ENCODE measurements around the gene CDK14. TPM values are rescaled to one million over a fixed set of nuclear protein-coding genes. Genes with fewer than 3 reads are reported as not detected.

Gene CDK14
- total and polyA plus RNA-seq, 2 of the 8 experiments (the other 6 are each of a cell fraction or from before 2014, with no cell fraction given) = 5.5 to 47.3 TPM

- Histone ChIP-seq H3K9ac (replicated peaks in 1 of 4; ENCODE audit: extremely low read depth in 1 of 4, low read depth in 3 of 4, low read length in 3 of 4) (no peak overlapping the region), H2BK120ac (replicated peaks; ENCODE audit: low read depth, low read length) (no peak overlapping the region), H3K18ac (ENCODE audit: extremely low read depth, low read length) (no peak overlapping the region), H4K91ac (replicated peaks; ENCODE audit: insufficient read length, low read length) (no peak overlapping the region), H2BK15ac (ENCODE audit: low read length) (no peak overlapping the region), H2AK5ac (ENCODE audit: low read depth, low read length) (no peak overlapping the region), H3K14ac (ENCODE audit: insufficient read length) (no peak overlapping the region), H3K27me3 (replicated peaks in 1 of 4; ENCODE audit: control insufficient read depth in 3 of 4, extremely low read depth in 1 of 4, insufficient read depth in 3 of 4, low read length in 3 of 4) (peaks cover 0 to 1% (median 0%) of the 10 kb centered on the region in 4 experiments; a peak in 1 of 7 replicates), H2AFZ (ENCODE audit: low read length) (no peak overlapping the region), H3K23ac (ENCODE audit: insufficient read length) (no peak overlapping the region), H3K4me3 (ENCODE audit: extremely low read depth in 1 of 4, insufficient read depth in 2 of 4, low read depth in 3 of 4, low read length in 4 of 4) (no peak overlapping the region), H3K27ac (ENCODE audit: low read depth, low read length) (no peak overlapping the region), H3K56ac (replicated peaks; ENCODE audit: insufficient read length, low read depth, low read length) (no peak overlapping the region), H3K36me3 (ENCODE audit: control insufficient read depth in 2 of 4, insufficient read depth in 4 of 4, low read length in 3 of 4) (no peaks in the 10 kb centered on the region), H2BK20ac (ENCODE audit: low read length) (no peak overlapping the region), H3K79me1 (ENCODE audit: low read depth, low read length) (no peaks in the 10 kb centered on the region), H3K79me2 (ENCODE audit: control insufficient read depth in 1 of 2, insufficient read depth in 2 of 2, low read length in 2 of 2) (no peaks in the 10 kb centered on the region), H2BK12ac (ENCODE audit: low read depth, low read length) (no peak overlapping the region), H4K5ac (ENCODE audit: insufficient read length, low read depth, low read length) (no peak overlapping the region), H3K23me2 (ENCODE audit: low read depth, low read length) (no peaks in the 10 kb centered on the region), H3K4ac (replicated peaks; ENCODE audit: insufficient read length, low read depth, low read length) (no peak overlapping the region), H4K8ac (ENCODE audit: extremely low read depth, insufficient read depth, low read length) (no peak overlapping the region), H3K9me3 (ENCODE audit: insufficient read depth in 2 of 2, low read depth in 1 of 2, low read length in 1 of 2) (no peaks in the 10 kb centered on the region), H4K20me1 (replicated peaks in 1 of 2; ENCODE audit: control insufficient read depth in 1 of 2, insufficient read depth in 2 of 2, low read length in 2 of 2) (no peaks in the 10 kb centered on the region), H3K4me1 (replicated peaks in 1 of 4; ENCODE audit: control insufficient read depth in 3 of 4, insufficient read depth in 4 of 4, low read length in 3 of 4) (no peaks in the 10 kb centered on the region), H2BK5ac (ENCODE audit: low read depth, low read length) (no peak overlapping the region), H3K4me2 (ENCODE audit: insufficient read depth in 1 of 2, low read depth in 2 of 2, low read length in 2 of 2) (no peak overlapping the region)
- ChIA-PET CTCF (ENCODE audit: partially characterized antibody) (interaction anchor here (1.0 to 3.0 kb wide), 5 partner anchors 9 to 151 kb away, joined by 3 to 16 read pairs (median 8); no protein-coding TSS in a partner anchor), POLR2A (ENCODE audit: partially characterized antibody) (no interaction called here)
- DNase-seq (ENCODE audit: low read depth in 1 of 2, low spot score in 2 of 2) = no peak
- no peak for FAIRE-seq
- WGBS, 2 experiments (ENCODE audit: extremely low coverage in 1 of 2, insufficient coverage in 1 of 2, insufficient read length in 1 of 2, insufficient replicate concordance in 2 of 2, low coverage in 1 of 2, low lambda C conversion rate in 2 of 2, missing lambda C conversion rate in 1 of 2) = 87% methylated on average over 1 of the region's 1 CpG; no CpG with 5 or more reads in 1 of the 2 experiments
- TF ChIP-seq MAFK (IDR thresholded peaks at IDR 0.05; ENCODE audit: low read depth, low read length) (no peak), ATF3 (IDR thresholded peaks at IDR 0.05; ENCODE audit: insufficient read depth, low read depth, low read length) (no peak), CBX5 (IDR thresholded peaks at IDR 0.05; ENCODE audit: low read depth, low read length) (no peak), HDAC2 (IDR thresholded peaks at IDR 0.05; ENCODE audit: borderline replicate concordance in 1 of 2, low read depth in 2 of 2, low read length in 2 of 2) (no peak), BACH1 (IDR thresholded peaks at IDR 0.05; ENCODE audit: low read length) (no peak), TAF7 (optimal IDR thresholded peaks at IDR 0.05; ENCODE audit: borderline replicate concordance, low read depth, low read length) (no peak), EP300 (IDR thresholded peaks at IDR 0.05; ENCODE audit: borderline replicate concordance in 1 of 2, low read depth in 2 of 2, low read length in 2 of 2) (no peak), NANOG (IDR thresholded peaks at IDR 0.05; ENCODE audit: insufficient read depth, low read depth, low read length, poor library complexity, severe bottlenecking) (no peak)
Measured at GRCh38 chr7:91088691-91089090, 492.6 kb downstream of the CDK14 start.
